ENCODE data around the gene HSD3B7. TPM values are rescaled to one million over a fixed set of nuclear protein-coding genes. Genes with fewer than 3 reads are reported as not detected.
A peak's percentile ranks its signal among the peaks of the same experiment; 100 is the strongest.

The HSD3B7 gene
- total RNA-seq, 1 donor from 2014 or later: 11.5 TPM

- DNase-seq (ENCODE audit: low read depth): no peak
- no peak overlapping the region for H3K4me3 ChIP-seq (ENCODE audit: low read depth, low read length)
- H3K36me3 ChIP-seq (ENCODE audit: control insufficient read depth, insufficient read depth, low read length): no peaks in the 10 kb centered on the region
- H3K27me3 ChIP-seq (ENCODE audit: control insufficient read depth, insufficient read depth, low read length): no peaks in the 10 kb centered on the region
- no peak for TF ChIP-seq CTCF (IDR thresholded peaks at IDR 0.05; ENCODE audit: insufficient read depth, low read length, poor library complexity, severe bottlenecking)
Measured at GRCh38 chr16:31025339-31025738, 40.3 kb downstream of the HSD3B7 start.

GRCh38 chr16:31029272-31029671, 44.3 kb downstream of the HSD3B7 start:
- no peak overlapping the region for H3K4me3 ChIP-seq (ENCODE audit: low read depth, low read length)
- no peaks in the 10 kb centered on the region for H3K27me3 ChIP-seq (ENCODE audit: control insufficient read depth, insufficient read depth, low read length)
- TF ChIP-seq CTCF (IDR thresholded peaks at IDR 0.05; ENCODE audit: insufficient read depth, low read length, poor library complexity, severe bottlenecking): no peak
- no peaks in the 10 kb centered on the region for H3K36me3 ChIP-seq (ENCODE audit: control insufficient read depth, insufficient read depth, low read length)
- DNase-seq (ENCODE audit: low read depth): no peak

GRCh38 chr16:31031276-31031675, 46.3 kb downstream of the HSD3B7 start:
- H3K36me3 ChIP-seq (ENCODE audit: control insufficient read depth, insufficient read depth, low read length): no peaks in the 10 kb centered on the region
- H3K4me3 ChIP-seq (ENCODE audit: low read depth, low read length): no peak overlapping the region
- TF ChIP-seq CTCF (IDR thresholded peaks at IDR 0.05; ENCODE audit: insufficient read depth, low read length, poor library complexity, severe bottlenecking): no peak
- no peak for DNase-seq (ENCODE audit: low read depth)
- H3K27me3 ChIP-seq (ENCODE audit: control insufficient read depth, insufficient read depth, low read length): no peaks in the 10 kb centered on the region

- H3K4me3 ChIP-seq (ENCODE audit: low read depth, low read length): peak within 1 kb of the TSS; percentile 100
- H3K27me3 ChIP-seq (ENCODE audit: control insufficient read depth, insufficient read depth, low read length): no peaks in the 10 kb centered on the region
- peak; percentile 88 for DNase-seq (ENCODE audit: low read depth)
- peaks cover 2% of the 10 kb centered on the region for H3K36me3 ChIP-seq (ENCODE audit: control insufficient read depth, insufficient read depth, low read length)
- TF ChIP-seq CTCF (IDR thresholded peaks at IDR 0.05; ENCODE audit: insufficient read depth, low read length, poor library complexity, severe bottlenecking): no peak
Measured at GRCh38 chr16:31032736-31033708, 48.0 kb downstream of the HSD3B7 start, which contains the start of gene STX4. STX4 (plus strand) TSS chr16:31033558; CDS start chr16:31033806, 248 bp downstream.

GRCh38 chr16:31033709-31034492, 48.9 kb downstream of the HSD3B7 start:
- DNase-seq (ENCODE audit: low read depth): no peak
- Histone ChIP-seq H3K27me3 (ENCODE audit: control insufficient read depth, insufficient read depth, low read length) (no peaks in the 10 kb centered on the region), H3K4me3 (ENCODE audit: low read depth, low read length) (peak overlapping the region; percentile 100), H3K36me3 (ENCODE audit: control insufficient read depth, insufficient read depth, low read length) (peaks cover 2% of the 10 kb centered on the region)
- TF ChIP-seq CTCF (IDR thresholded peaks at IDR 0.05; ENCODE audit: insufficient read depth, low read length, poor library complexity, severe bottlenecking): no peak

All from kidney epithelial cell (primary cell).